Astrocyte of the spinal cord (primary cell): ENCODE data around the gene PLCD3.

ENCODE experiments used
- DNase-seq: peaks from one replicate; pipeline ENCODE4 v3.0.0; 2011; ENCODE audit warnings: low read depth, low spot score
- H3K4me3 ChIP-seq: 2 replicates; pipeline ENCODE4 v1.5.1; 2011; ENCODE audit warnings: low read depth, mild to moderate bottlenecking, low read length, moderate library complexity
- CTCF ChIP-seq: IDR thresholded peaks from 2 replicates; pipeline ENCODE4 v1.5.1; 2012; ENCODE audit warnings: low read depth, mild to moderate bottlenecking, low read length, inconsistent platforms
- in situ Hi-C: cut with HindIII; loops from 2 replicates; pipeline ENCODE4 v1.10.0; 2017; ENCODE audit warnings: low sequenced_read_pairs

The PLCD3 gene

DNA sequence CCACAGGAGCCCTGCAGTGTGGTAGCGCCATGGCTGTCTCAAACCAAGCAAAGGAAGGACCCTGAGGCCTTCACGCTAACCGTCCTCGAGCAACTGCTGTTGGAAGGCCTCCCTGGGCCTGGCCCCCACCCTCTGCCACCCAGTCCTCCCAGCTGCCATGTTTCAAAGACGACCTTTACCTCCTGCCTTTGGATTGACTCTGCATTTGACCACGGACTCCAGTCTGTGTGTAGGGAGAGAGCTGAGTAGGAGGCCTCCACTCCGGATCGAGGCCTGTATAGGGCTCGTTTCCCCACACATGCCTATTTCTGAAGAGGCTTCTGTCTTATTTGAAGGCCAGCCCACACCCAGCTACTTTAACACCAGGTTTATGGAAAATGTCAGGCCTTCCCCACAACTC lies 24.3 kb downstream of the PLCD3 start:
- no peak for TF ChIP-seq CTCF
- in situ Hi-C loops, result no loop called here
- DNase-seq, result no peak

GRCh38 chr17:45107293-45108010 lies 24.9 kb downstream of the PLCD3 start:
- TF ChIP-seq CTCF, result no peak
- in situ Hi-C loops, result no loop called here
- DNase-seq, result no peak
- H3K4me3 ChIP-seq, result no peak overlapping the region

More for the DNA sequence above, 24.3 kb downstream of the PLCD3 start:
- no peak overlapping the region for H3K4me3 ChIP-seq

DNA sequence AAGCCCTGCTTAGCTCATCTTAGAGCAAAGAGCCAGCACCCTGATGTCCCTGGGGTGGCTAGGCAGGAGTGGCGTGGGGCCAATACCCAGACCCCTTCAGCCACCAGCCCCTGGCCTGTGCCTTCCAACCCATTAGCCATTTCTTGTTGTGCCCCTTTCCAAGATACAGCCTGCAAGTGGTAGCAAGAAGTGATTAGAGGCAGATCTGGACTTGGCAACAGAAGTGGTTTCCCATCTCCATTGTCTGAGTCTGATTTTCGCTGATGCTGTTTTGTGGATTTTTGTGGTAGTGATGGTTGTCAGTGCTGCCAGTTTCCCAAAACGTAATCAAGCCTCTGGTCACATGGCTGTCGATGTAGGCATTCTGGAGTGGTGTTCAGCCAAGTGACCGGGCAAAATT lies 25.7 kb downstream of the PLCD3 start:
- DNase-seq, result no peak
- TF ChIP-seq CTCF, result no peak
- in situ Hi-C loops, result no loop called here
- no peak overlapping the region for H3K4me3 ChIP-seq

- H3K4me3 ChIP-seq, result no peak overlapping the region
- in situ Hi-C loops, result no loop called here
- no peak for DNase-seq
- TF ChIP-seq CTCF, result no peak
Observed at GRCh38 chr17:45106096-45106495, 26.2 kb downstream of the PLCD3 start.

- TF ChIP-seq CTCF, result no peak
- in situ Hi-C loops, result no loop called here
- no peak overlapping the region for H3K4me3 ChIP-seq
- no peak for DNase-seq
Observed at GRCh38 chr17:45104907-45105624, 27.2 kb downstream of the PLCD3 start.

DNA sequence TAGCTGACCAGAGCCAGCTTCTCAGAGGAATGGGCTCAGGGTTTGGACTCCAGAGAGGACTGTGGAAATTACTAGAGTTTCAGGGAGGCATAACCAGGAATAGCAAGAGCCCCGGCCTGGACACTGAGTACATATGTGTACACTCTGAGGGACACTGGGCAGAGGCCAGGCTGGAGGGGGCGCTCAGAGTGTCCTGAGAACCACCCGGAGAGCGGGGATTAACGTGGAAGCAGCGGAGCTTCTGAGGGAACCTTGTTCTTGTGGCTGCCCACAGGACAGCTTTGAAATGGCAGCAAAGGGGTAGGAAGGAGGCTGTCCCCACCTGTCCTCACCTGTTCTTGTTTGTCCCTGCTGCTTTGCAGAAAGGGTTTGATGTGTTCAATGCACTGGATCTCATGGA lies 27.8 kb downstream of the PLCD3 start:
- TF ChIP-seq CTCF, result no peak
- in situ Hi-C loops, result no loop called here
- DNase-seq, result no peak
- H3K4me3 ChIP-seq, result no peak overlapping the region
